ENCODE results near the gene PI4KA. TPM values are rescaled to one million over a fixed set of nuclear protein-coding genes. Genes with fewer than 3 reads are reported as not detected.
"Not testable (repeated sequence)": the region's sequence is repeated elsewhere in the genome, so short reads cannot be mapped to it uniquely, and the experiment has no call there.

The PI4KA gene
- total RNA-seq, 6 donors from 2014 or later = 68.6 to 251 (median 89.5) TPM

DNA sequence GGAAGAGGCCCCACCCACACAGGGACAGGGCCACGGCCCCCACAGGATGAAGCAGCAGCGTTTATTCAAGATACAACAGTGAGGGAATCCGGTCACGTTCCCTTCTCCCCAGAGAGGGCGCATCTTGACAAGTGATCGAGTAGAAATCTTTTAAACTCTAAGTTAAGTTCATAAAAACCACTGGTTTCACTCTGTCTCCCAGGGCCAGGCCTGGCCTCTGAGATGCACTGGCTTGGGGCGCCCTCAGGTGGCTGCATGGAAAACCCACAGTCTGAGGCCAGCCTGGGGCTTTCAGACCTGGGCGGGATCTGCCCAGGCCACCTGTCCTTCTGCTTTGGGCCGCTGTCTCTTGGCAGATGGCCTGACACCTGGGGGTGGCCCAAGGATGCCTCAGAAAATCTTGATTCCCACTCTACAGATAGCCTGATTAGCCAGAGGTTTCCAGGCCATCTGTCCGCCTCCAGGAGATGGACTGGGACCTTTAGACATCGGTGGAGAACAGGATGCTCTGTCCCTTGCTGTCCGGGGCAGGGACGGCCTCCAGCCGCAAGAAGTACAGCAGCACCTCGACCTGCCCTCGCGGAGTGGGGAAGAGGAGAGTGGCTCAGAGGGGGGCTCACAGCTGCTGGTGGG, 161.0 kb downstream of the PI4KA start:
- ATAC-seq (ENCODE audit: low FRiP score in 2 of 2) = peak in 1 of 2 donors; percentile 68
- peak overlapping the region in 2 of 4 donors; percentile 72 to 74 for H3K27ac ChIP-seq
- 3% methylated on average over 7 of the region's 17 CpGs; no CpG with 5 or more reads in 1 of the 2 donors for WGBS, 2 donors
- peak overlapping the region in 1 of 4 donors; percentile 23 for H3K4me3 ChIP-seq
- TF ChIP-seq, protein P1, sequence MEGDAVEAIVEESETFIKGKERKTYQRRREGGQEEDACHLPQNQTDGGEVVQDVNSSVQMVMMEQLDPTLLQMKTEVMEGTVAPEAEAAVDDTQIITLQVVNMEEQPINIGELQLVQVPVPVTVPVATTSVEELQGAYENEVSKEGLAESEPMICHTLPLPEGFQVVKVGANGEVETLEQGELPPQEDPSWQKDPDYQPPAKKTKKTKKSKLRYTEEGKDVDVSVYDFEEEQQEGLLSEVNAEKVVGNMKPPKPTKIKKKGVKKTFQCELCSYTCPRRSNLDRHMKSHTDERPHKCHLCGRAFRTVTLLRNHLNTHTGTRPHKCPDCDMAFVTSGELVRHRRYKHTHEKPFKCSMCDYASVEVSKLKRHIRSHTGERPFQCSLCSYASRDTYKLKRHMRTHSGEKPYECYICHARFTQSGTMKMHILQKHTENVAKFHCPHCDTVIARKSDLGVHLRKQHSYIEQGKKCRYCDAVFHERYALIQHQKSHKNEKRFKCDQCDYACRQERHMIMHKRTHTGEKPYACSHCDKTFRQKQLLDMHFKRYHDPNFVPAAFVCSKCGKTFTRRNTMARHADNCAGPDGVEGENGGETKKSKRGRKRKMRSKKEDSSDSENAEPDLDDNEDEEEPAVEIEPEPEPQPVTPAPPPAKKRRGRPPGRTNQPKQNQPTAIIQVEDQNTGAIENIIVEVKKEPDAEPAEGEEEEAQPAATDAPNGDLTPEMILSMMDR (IDR thresholded peaks at IDR 0.05) = peak in 4 of 6 experiments; percentile 36 to 85 (median 75)
- not testable (repeated sequence) for H3K4me1 ChIP-seq, H3K9me3 ChIP-seq, H3K27me3 ChIP-seq, H3K36me3 ChIP-seq
- peak in 1 of 2 donors; percentile 39 for DNase-seq

DNA sequence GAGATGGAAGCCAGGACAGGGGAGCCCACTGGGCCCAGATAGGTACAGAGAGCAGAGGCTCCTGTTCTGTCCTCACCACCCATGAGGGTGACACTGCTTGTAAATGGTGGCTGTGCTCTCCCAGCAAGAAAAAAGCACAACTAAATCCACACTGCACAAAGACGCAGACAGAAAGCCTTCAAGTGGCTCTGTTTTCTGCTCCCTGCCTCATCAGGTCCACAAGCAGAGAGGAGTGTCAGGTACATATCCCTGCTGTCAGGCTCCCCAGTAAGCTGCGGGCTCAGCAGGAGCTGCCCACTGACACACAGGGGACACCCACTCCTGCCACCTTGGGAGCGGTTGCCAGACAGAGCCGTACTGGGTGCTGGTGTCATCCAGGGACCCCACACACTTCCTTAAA, 162.6 kb downstream of the PI4KA start:
- WGBS, 2 donors = 88 to 100% methylated on average over 1 to 2 of the region's 4 CpGs
- not testable (repeated sequence) for H3K4me1 ChIP-seq; DNase-seq; H3K27ac ChIP-seq; H3K27me3 ChIP-seq; H3K36me3 ChIP-seq; H3K4me3 ChIP-seq; H3K9me3 ChIP-seq; ATAC-seq (ENCODE audit: low FRiP score in 2 of 2)

DNA sequence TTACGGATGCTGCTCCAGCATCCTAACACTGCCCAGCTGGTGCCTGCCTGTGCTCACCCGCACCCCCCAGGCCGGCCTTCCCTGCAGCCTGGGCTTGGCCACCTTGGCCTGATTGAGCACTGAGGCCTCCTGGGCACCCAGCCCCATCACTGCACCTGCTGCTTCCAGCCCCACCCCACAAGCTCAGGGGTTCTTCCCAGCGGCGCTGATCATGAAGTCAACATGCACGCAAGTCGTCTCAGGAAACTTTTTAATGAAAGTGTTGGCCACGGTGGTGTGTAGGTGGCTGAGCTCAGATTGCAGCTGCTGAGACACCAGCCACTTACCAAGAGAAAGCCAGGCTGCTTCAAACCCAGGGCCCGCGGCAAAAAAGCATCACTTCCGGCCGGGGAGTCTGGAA, 163.4 kb downstream of the PI4KA start:
- DNase-seq; H3K4me1 ChIP-seq; H3K27ac ChIP-seq; H3K27me3 ChIP-seq; H3K4me3 ChIP-seq; H3K36me3 ChIP-seq; ATAC-seq (ENCODE audit: low FRiP score in 2 of 2); H3K9me3 ChIP-seq: not testable (repeated sequence)
- WGBS, 2 donors = 82 to 92% methylated on average over 4 to 8 of the region's 12 CpGs

DNA sequence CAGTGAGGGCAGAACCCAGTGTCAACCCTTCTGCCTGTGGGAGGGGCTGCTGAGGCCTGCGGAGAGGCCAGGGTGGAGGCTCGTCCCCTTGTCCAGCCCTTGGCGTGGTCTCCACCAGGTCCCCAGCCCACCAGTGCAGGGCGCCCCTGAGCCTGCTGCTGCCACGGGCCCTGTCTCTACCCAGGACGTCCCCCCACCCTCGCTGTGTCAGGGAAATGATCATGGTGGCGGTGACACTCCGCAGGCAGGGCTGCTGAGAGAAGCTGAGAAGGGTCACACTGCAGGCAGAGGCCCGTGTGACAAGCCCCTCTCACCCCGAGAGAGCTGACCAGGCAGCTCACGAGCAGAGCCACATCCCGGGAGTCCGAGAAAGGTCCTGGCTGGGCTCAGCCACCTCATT, 164.4 kb downstream of the PI4KA start:
- DNase-seq; ATAC-seq (ENCODE audit: low FRiP score in 2 of 2); H3K36me3 ChIP-seq; H3K27me3 ChIP-seq; H3K4me1 ChIP-seq; H3K9me3 ChIP-seq; H3K27ac ChIP-seq; H3K4me3 ChIP-seq: not testable (repeated sequence)
- WGBS, 2 donors = no CpG with 5 or more reads among the region's 14 CpGs

DNA sequence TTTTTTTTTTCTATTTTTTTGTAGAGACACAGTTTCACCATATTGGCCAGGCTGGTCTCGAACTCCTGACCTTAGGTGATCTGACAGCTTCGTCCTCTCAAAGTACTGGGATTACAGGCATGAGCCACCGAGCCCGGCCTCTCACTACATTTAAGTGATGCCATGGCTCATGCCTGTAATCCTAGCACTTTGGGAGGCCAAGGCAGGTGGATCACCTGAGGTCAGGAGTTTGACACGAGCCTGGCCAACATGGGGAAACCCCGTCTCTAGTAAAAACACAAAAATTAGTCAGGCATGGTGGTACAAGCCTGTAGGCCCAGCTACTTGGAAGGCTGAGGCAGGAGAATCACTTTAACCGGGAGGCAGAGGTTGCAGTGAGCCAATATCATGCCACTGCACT, 165.7 kb downstream of the PI4KA start:
- DNase-seq; ATAC-seq (ENCODE audit: low FRiP score in 2 of 2); H3K9me3 ChIP-seq; H3K4me1 ChIP-seq; H3K27me3 ChIP-seq; H3K4me3 ChIP-seq; H3K27ac ChIP-seq; H3K36me3 ChIP-seq: not testable (repeated sequence)
- WGBS, 2 donors = 86 to 89% methylated on average over 7 of the region's 7 CpGs

DNA sequence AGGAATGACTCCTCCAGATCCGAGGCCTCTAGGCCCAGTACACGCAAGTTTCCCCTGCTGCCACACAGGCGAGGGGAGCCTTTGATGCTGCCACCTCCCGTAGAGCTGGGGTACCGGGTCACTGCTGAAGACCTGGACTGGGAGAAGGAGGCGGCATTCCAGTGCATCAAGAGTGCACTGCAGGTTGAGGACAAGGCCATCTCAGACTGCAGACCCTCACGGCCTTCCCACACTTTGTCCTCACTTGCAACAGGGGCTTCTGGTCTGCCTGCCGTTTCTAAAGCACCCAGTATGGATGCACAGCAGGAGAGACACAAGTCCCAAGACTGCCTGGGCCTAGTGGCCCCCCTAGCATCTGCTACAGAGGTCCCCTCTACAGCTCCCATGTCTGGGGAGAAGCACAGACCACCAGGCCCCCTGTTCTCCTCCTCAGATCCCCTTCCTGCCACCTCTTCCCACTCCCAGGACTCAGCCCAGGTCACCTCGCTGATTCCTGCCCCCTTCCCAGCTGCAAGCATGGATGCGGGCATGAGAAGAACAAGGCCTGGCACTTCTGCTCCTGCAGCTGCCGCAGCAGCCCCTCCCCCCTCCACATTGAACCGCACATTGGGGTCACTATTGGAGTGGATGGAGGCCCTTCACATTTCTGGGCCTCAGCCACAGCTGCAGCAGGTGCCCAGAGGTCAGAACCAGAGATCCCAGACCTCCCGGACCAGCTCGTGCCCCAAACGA, 167.9 kb downstream of the PI4KA start:
- H3K27me3 ChIP-seq; H3K36me3 ChIP-seq; H3K9me3 ChIP-seq; H3K4me3 ChIP-seq; ATAC-seq (ENCODE audit: low FRiP score in 2 of 2); H3K27ac ChIP-seq; H3K4me1 ChIP-seq: not testable (repeated sequence)
- peak in 1 of 2 donors; percentile 40 for DNase-seq
- WGBS, 2 donors = 92 to 94% methylated on average over 6 to 15 of the region's 15 CpGs

DNA sequence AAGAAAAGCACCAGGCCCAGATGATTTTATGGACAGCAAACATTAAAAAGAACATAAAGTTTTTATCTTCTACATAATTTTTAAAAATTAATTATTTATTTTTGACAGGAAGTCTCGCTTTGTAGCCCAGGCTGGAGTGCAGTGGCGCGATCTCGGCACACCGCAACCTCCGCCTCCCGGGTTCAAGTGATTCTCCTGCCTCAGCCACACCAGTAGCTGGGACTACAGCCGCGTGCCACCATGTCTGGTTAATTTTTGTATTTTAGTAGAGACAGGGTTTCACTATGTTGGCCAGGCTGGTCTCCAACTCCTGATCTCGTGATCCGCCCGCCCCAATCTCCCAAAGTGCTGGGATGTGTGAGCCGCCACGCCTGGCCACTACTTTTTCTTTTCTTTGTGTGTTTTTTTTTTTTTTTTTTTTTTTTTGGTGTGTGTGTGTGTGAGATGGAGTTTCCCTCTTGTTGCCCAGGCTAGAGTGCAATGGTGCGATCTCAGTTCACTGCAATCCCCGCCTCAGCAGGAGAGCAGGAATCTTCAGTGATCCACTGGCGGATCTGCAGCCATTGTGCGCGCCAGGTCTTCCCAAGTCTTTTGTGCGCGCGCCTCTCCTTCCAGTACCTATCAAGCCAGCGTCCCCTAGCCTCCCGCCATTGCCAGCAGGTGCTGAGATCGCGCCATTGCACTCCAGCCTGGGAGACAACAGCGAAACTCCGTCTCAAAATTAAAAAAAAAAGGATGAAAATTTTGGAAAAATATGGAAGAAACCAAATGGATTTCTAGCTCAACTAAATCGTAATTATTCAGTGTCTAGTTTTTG, 171.0 kb downstream of the PI4KA start:
- H3K9me3 ChIP-seq; ATAC-seq (ENCODE audit: low FRiP score in 2 of 2); DNase-seq; H3K27ac ChIP-seq; H3K4me3 ChIP-seq; H3K36me3 ChIP-seq; H3K4me1 ChIP-seq; H3K27me3 ChIP-seq: not testable (repeated sequence)
- 96% methylated on average over 29 of the region's 29 CpGs for WGBS, 2 donors

DNA sequence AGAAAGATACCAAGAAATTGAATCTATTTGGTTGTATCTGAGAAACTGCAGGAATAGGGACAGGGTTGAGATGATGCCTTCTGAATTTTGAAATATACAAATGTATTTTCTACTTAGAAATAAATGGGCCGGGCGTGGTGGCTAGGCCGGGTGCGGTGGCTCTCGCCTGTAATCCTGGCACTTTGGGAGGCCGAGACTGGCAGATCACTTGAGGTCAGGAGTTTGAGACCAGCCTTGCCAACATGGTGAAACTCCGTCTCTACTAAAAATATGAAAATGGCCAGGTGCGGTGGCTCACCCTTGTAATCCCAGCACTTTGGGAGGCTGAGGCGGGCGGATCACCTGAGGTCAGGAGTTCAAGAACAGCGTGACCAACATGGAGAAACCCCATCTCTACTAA, 172.8 kb downstream of the PI4KA start:
- H3K9me3 ChIP-seq; H3K4me3 ChIP-seq; H3K4me1 ChIP-seq; H3K36me3 ChIP-seq; DNase-seq; H3K27me3 ChIP-seq; H3K27ac ChIP-seq; ATAC-seq (ENCODE audit: low FRiP score in 2 of 2): not testable (repeated sequence)
- 91 to 97% methylated on average over 11 of the region's 11 CpGs for WGBS, 2 donors

DNA sequence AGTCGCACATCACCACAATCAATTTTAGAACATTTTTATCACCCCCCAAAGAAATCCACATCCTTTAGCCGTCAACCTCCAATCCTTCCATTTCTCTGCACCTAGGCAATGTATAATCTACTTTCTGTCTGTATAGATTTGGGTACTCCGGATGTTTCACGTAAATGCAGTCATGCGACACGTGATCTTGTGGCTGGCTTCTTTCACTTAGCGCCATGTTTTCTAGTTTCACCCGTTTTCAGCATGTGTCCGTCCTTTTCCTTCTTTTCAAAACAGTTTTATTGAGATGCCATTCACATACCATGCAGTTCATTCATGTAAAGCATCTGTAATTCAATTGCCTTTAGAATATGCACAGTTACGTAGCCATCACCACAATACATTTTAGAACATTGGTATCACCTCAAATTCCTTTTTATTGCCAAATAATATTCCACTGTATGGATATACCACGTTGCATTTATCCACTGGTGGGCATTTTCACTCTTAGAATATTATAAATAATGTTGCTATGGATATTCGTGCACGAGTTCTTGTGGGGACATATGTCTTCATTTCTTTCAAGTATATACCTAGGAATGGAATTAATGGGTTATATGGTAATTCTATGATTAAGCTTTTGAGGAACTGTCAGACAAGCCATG, 179.7 kb downstream of the PI4KA start:
- H3K4me3 ChIP-seq; H3K9me3 ChIP-seq; ATAC-seq (ENCODE audit: low FRiP score in 2 of 2); H3K27ac ChIP-seq; H3K4me1 ChIP-seq; DNase-seq; H3K36me3 ChIP-seq; H3K27me3 ChIP-seq: not testable (repeated sequence)
- 92 to 94% methylated on average over 12 to 13 of the region's 13 CpGs for WGBS, 2 donors

All from upper lobe of left lung (tissue), 6 donors.